Head of caudate nucleus (tissue), 42 donors: ENCODE results near the gene PSMD1.
A peak's percentile ranks its signal among the peaks of the same experiment; 100 is the strongest.
"Not testable (repeated sequence)": the region's sequence is repeated elsewhere in the genome, so short reads cannot be mapped to it uniquely, and the experiment has no call there.

Source experiments
- DNase-seq, 42 donors: peaks; one replicate each; pipeline versions ENCODE4 v3.0.0 to v3.0.0-alpha.2; 2020 to 2021; ENCODE audit warnings: mixed read lengths in 7 of 42
- intact Hi-C: fragments of 100-400 bp; cut with DNase I; formaldehyde crosslinking; loops from one replicate; pipeline ENCODE4 v1.15.0; 2022

PSMD1 gene

DNA sequence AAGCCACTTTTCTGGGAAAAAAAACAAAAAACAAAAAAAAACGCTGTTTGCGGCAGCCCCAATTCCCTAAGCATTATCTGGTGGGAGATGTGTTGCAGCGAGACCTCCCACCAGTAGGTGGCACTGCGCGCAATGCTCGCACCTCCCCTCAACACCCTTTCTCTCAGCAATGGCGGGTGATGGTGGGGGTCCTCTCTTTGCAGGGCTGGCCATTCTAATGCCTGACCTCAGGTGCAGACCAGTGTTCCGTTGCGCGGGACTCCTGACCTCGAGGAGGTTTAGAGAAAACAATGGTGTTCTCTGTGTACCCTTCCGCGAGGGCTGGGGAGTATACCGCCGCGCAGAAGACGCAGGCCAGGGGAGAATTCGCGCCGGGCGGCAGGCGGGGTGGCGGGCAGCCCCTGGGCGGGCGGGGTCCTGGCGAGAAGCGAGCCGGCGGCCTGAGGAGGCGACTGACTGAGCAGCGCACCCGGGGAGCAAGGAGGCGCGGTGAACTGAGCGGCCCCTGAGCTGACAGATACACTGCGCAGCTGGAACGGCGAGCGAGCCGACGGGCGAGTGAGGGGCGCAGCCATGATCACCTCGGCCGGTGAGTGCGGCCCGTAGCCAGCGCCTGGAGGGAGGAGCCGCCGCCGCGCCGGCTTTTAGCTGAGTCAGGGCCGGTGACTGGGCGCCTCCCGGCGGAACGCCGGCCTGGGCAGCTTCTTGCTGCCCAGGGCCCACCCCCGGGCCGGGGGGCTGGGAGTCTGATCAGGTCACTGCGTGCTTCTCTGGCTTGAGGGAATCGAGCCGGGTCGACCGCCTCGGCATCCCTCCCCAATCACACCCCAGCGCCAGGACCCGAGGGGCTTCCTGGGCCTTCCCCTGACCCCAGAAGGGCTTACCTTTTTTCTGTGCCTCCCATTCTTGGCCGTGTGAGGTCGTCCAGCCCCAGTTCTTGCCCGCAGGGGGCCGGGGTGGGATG lies at the start of gene PSMD1:
Gene PSMD1, plus strand, starts transcription at position 415 of the 964 bp plus-strand sequence. Its CDS starts 159 bp downstream, at position 574.
- intact Hi-C loops: loop anchor here (10.0 kb wide), 1 partner anchor 192 kb away; the partner anchor contains the start of gene ITM2C
- DNase-seq: peak; percentile 86 to 98 (median 94)

DNA sequence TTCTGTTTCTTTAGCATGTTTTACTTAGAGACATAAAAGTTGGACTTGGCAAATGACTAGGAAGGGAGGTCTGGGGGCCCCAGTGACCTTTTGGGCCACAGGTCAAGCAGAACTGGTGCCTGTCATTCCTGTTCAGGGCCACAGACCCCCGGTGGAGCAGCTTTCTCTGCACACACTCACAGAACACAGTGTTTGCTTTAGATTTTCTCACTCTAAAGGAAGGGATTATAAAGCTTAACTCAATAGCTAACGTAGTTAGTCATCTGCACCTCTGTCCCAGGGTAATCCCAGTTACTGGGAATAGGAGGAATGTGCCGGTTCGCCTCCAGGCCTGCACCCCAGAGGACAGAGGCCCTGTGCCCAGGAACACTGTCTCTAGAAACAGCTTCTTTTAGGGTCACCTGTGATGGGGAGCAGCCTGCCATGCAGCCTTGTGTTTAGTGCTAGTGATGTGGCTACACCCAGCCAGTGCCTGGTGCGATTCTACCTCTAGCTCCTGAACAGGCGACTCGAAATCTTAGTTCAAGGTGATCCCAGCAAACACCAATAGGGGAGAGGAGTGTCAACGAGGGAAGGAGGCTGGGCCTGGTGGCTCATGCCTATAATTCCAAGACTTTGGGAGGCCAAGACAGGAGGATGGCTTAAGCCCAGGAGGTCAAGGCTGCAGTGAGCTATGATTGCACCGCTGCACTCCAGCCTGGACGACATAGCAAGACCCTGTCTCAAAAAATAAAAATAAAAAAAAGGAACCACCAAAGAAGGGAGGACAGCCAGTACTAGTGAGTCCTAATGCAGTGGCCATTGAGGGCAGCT lies 49.2 kb upstream of the PSMD1 start:
- DNase-seq: no peak
- intact Hi-C loops: no loop called here

DNA sequence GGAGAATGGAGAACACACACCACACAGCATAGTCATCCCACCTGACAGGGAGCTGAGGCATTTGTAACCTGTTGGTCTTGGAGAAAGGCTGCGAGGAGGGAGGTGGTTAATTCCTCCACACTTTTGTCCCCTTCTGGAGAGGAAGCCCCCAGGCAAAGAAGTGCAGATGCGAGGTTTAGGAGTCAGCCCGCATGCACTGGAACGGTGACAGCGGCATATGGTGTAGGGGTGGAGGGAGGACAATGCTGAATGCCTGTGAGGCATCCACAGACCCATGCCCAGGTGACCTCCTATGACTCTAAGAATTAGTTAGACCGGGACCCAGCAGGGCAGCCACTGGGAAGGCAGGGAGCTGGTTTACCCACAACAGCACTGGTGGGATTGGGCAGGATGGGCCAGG lies 48.5 kb upstream of the PSMD1 start:
- intact Hi-C loops: no loop called here
- no peak for DNase-seq

DNA sequence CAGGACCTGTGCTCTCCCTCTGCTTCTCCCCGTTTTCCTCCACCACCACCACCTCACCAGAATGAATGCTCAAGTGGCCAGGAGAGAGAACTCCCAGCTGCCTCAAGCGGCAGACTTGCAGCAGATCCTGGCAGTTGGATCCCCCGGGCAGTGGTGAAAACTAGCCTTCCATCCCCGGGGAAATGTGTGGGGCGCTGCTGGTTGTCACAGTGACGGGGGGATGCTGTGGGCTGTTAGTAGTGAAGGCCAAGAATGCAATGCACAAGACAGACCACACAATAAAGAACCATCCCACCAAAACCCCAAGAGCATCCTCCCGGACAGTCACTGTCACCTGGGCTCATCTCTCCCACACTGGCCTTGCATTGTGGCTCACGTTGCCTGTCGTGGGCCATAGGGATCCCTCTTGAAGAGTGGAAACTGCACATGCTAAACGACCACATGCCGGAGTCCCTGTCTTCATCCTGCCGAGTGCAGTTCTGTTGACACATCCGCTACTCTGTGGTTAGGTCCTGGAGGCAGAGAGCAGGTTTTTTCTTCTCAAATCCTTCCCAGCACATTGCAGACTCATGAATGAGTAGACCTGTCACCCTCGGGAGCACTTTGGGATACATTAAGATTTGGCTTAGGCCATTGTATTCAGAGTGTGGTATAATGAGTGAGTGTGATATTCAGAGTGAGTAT lies 47.3 kb upstream of the PSMD1 start:
- intact Hi-C loops: no loop called here
- DNase-seq: no peak

DNA sequence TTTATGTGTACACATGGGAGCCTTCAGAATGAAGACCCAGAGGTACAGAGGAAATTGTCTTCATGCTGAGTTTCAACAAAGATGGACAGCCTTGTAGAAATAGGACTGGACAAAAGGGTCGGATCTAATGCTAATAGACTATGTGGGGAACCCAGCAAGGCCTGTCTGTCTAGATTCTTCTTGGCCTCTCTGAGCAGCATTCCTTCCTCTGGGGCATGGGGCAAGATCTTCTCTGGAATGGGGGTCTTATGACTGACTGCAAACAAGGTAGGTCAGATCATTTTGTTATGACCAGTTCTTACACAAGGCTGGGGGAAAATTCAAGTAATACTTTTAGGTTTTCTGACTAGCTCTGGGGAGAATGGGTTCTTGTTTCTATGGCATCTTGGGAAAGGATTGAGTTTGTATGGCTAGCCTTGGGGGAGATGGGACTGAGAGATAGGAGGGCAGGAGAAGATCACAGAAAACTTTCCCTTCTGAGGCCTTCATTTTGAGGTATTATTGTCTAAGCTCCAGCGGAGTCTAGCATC lies 46.4 kb upstream of the PSMD1 start:
- DNase-seq: no peak
- intact Hi-C loops: no loop called here

- intact Hi-C loops: no loop called here
- DNase-seq: peak in 1 of 42 donors; percentile 17
Observed at GRCh38 chr2:231011526-231011925, 45.1 kb upstream of the PSMD1 start.

GRCh38 chr2:231012463-231012862 lies 44.2 kb upstream of the PSMD1 start:
- intact Hi-C loops: no loop called here
- no peak for DNase-seq

DNA sequence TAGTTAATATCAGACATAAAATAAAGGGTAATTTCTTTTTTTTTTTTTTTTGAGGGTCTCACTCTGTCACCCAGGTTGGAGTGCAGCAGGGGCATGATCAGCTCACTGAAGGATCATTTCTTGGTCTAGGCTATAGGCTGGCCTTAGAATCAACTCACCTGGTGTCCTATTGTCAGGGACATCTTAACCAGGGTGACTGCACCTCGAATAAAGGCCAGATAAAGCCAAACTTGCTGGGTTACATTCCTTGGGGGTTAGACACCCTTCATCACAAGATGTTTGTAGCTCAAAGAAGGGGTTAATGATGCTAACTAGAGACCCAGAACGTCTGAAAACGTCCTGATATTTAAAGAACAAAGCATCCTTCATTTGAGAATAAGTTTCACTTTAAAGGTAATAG lies 42.8 kb upstream of the PSMD1 start:
- no peak for DNase-seq
- intact Hi-C loops: no loop called here

DNA sequence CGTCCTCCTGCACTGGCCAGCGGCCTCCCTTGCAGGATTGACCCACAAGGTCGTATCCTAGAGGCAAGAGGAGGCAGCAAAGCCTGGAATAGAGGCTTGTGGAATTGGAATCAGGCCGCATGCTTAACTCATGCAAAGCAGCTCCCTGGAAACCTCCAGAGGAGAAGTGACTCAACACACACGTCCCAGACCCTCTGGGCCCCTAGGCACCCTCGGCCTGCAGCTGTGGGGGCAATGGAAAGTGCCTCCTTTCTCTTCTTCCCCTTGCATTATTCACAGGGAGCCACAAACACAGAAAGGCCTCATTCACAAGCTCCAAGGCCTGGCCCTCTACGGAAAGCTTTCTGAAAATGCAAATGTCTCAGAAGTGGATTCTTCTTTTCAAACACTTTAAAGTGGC lies 41.2 kb upstream of the PSMD1 start:
- intact Hi-C loops: no loop called here
- DNase-seq: peak in 37 of 42 donors; percentile 15 to 84 (median 48)

GRCh38 chr2:231015926-231016325 lies 40.7 kb upstream of the PSMD1 start:
- peak in 6 of 42 donors; percentile 4 to 60 (median 24) for DNase-seq

GRCh38 chr2:231016566-231017230 lies 40.0 kb upstream of the PSMD1 start:
- no peak for DNase-seq
- intact Hi-C loops: no loop called here

More at GRCh38 chr2:231015926-231016325, 40.7 kb upstream of the PSMD1 start:
- intact Hi-C loops: no loop called here

DNA sequence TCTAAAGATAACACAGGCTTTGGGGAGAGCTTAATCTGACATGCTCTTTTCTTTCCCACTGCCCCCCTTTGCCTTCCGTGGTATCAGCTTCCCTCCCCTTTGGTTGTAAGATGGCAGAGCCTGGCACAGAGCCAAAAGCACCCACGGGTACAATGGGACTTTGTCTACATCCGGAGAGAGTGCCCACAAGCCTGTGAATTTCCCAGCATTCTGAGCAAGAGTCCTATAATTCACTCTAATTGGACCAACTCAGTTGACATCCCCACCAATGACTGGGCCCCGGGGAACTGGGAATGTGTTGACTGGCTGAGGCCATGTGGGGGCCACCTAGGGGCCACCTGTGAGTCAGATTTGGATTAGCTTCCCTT lies 39.5 kb upstream of the PSMD1 start:
- intact Hi-C loops: no loop called here
- DNase-seq: peak; percentile 58 to 97 (median 88)

- intact Hi-C loops: no loop called here
- DNase-seq: no peak
Observed at GRCh38 chr2:231018184-231018583, 38.5 kb upstream of the PSMD1 start.

- DNase-seq, intact Hi-C loops: not testable (repeated sequence)
Observed at GRCh38 chr2:231025059-231025458, 31.6 kb upstream of the PSMD1 start.

DNA sequence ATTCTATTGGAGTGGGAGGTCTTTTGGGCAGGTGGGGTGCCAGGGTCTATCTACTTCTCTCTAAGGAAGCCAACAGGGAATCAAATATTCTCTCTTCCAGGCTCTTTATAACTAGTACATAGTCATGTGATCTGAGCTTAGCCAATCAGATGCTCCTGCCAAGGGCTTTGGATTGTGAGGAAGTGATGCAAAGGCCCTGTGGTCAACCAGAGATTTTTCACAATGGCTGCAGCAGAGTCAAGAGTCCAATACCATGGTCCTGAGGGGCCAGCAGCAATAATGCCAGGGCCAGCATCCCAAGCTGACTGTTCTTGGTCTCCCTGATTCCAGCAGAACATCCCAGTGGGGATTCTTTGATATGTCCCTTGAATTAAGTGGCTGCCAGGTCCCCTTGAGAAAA lies 27.8 kb upstream of the PSMD1 start:
- DNase-seq: no peak
- intact Hi-C loops: no loop called here

GRCh38 chr2:231029563-231029962 lies 27.1 kb upstream of the PSMD1 start:
- DNase-seq: peak in 26 of 42 donors; percentile 28 to 75 (median 54)
- intact Hi-C loops: no loop called here

DNA sequence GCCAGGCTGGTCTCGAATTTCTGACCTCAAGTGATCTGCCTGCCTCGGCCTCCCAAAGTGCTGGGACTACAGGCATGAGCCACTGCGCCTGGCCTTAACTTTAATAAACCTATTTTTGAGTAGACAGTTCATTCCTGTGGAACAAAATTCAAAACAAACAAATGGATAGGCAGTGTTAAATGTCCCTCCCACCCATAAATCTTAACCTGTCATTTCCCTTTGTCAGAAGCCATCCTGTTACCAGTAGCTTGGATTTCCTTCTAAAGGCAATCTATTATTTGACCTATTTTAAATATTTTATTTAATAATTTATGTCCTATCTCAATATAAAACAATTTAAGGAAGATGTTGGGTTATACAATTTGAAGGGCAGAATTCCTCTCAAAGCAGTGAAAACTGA lies 25.9 kb upstream of the PSMD1 start:
- intact Hi-C loops: no loop called here

GRCh38 chr2:231032575-231033140 lies 24.0 kb upstream of the PSMD1 start:
- intact Hi-C loops: no loop called here

More for the DNA sequence above, 25.9 kb upstream of the PSMD1 start:
- no peak for DNase-seq

More at GRCh38 chr2:231032575-231033140, 24.0 kb upstream of the PSMD1 start:
- DNase-seq: no peak
